KMS-11 (cell line): ENCODE measurements around the gene PLS1.
A peak's percentile ranks its signal among the peaks of the same experiment; 100 is the strongest.
"Not testable (repeated sequence)": the region's sequence is repeated elsewhere in the genome, so short reads cannot be mapped to it uniquely, and the experiment has no call there.

Experiments
- H2AFZ ChIP-seq: fragments of 200-600 bp; sonication (generic); 2 replicates; pipeline ENCODE4 v1.6.1; 2016; ENCODE audit warnings: antibody characterized with exemption, mixed run types, low read depth
- H3K27ac ChIP-seq: fragments of 200-600 bp; sonication (generic); 2 replicates; pipeline ENCODE4 v1.6.1; 2016; ENCODE audit warnings: mild to moderate bottlenecking, mixed run types
- H3K27me3 ChIP-seq: fragments of 200-600 bp; sonication (generic); 2 replicates; pipeline ENCODE4 v1.6.1; 2017; ENCODE audit warnings: mild to moderate bottlenecking, low read depth, mixed run types, moderate library complexity; ENCODE audit not compliant: insufficient read depth
- H3K36me3 ChIP-seq: fragments of 200-600 bp; sonication (generic); 2 replicates; pipeline ENCODE4 v1.6.1; 2017; ENCODE audit warnings: mild to moderate bottlenecking, mixed run types; ENCODE audit not compliant: insufficient read depth
- H3K4me1 ChIP-seq: fragments of 200-600 bp; sonication (generic); 2 replicates; pipeline ENCODE4 v1.6.1; 2016; ENCODE audit warnings: mild to moderate bottlenecking, low read depth, mixed run types; ENCODE audit not compliant: poor library complexity, severe bottlenecking
- H3K4me2 ChIP-seq: fragments of 200-600 bp; sonication (generic); 2 replicates; pipeline ENCODE4 v1.7.0; 2016; ENCODE audit warnings: mild to moderate bottlenecking, mixed run types
- H3K4me3 ChIP-seq: fragments of 200-600 bp; sonication (generic); IDR thresholded peaks from 2 replicates; pipeline ENCODE4 v1.6.1; 2017; ENCODE audit warnings: low read depth, low read length, mixed read lengths; ENCODE audit not compliant: insufficient read depth
- H3K79me2 ChIP-seq: fragments of 200-600 bp; sonication (generic); 2 replicates; pipeline ENCODE4 v1.6.1; 2016; ENCODE audit warnings: low read depth, mixed run types; ENCODE audit not compliant: insufficient read depth
- H3K9ac ChIP-seq: fragments of 200-600 bp; sonication (generic); 2 replicates; pipeline ENCODE4 v1.6.1; 2016; ENCODE audit warnings: mild to moderate bottlenecking, mixed run types
- H4K20me1 ChIP-seq: fragments of 200-600 bp; sonication (generic); 2 replicates; pipeline ENCODE4 v1.6.1; 2016; ENCODE audit warnings: mild to moderate bottlenecking, mixed run types; ENCODE audit not compliant: insufficient read depth
- TF ChIP-seq, protein P1 (sequence below): fragments of 200-600 bp; sonication (generic); conservative IDR thresholded peaks from 2 replicates; pipeline ENCODE4 v1.6.1; 2017; ENCODE audit warnings: low read depth, mild to moderate bottlenecking, antibody characterized with exemption, low read length, moderate library complexity, mixed read lengths

Gene PLS1

GRCh38 chr3:142580061-142580423 is 16.2 kb upstream of the PLS1 start:
- Histone ChIP-seq H3K4me3 (no peak overlapping the region), H2AFZ (peak overlapping the region; percentile 78; the same call in 1 of the 2 replicates), H3K36me3 (peaks cover 4% of the 10 kb centered on the region; the same call in 1 of the 2 replicates), H3K4me2 (no peak overlapping the region; the same call in 1 of the 2 replicates), H3K9ac (no peak overlapping the region), H4K20me1 (0 out of 2 replicates have a peak, but pooled peaks cover 3% of the 10 kb centered on the region), H3K27ac (no peak overlapping the region), H3K4me1 (peaks cover 28% of the 10 kb centered on the region), H3K79me2 (peaks cover 36% of the 10 kb centered on the region), H3K27me3 (no peaks in the 10 kb centered on the region)
- TF ChIP-seq, protein P1, sequence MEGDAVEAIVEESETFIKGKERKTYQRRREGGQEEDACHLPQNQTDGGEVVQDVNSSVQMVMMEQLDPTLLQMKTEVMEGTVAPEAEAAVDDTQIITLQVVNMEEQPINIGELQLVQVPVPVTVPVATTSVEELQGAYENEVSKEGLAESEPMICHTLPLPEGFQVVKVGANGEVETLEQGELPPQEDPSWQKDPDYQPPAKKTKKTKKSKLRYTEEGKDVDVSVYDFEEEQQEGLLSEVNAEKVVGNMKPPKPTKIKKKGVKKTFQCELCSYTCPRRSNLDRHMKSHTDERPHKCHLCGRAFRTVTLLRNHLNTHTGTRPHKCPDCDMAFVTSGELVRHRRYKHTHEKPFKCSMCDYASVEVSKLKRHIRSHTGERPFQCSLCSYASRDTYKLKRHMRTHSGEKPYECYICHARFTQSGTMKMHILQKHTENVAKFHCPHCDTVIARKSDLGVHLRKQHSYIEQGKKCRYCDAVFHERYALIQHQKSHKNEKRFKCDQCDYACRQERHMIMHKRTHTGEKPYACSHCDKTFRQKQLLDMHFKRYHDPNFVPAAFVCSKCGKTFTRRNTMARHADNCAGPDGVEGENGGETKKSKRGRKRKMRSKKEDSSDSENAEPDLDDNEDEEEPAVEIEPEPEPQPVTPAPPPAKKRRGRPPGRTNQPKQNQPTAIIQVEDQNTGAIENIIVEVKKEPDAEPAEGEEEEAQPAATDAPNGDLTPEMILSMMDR = no peak

DNA sequence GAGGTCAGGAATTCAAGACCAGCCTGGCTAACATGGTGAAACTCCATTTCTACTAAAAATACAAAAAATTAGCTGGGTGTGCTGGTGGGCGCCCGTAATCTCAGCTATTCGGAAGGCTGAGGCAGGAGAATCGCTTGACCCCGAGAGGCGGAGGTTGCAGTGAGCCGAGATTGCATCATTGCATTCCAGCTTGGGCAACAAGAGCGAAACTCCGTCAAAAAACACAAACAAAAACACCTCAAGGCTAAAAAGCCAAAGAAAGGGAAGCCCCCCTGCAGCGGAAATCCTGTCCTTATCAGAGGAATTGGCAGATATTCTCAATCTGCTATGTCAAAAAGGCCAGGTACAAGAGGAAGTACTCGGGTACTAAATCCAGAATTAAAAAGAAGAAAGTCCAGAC is 15.1 kb upstream of the PLS1 start:
- not testable (repeated sequence) for H3K4me3 ChIP-seq, H3K4me2 ChIP-seq, H3K36me3 ChIP-seq, H2AFZ ChIP-seq, H4K20me1 ChIP-seq, H3K27ac ChIP-seq, H3K9ac ChIP-seq, H3K27me3 ChIP-seq
- H3K79me2 ChIP-seq = peaks cover 25% of the 10 kb centered on the region
- peaks cover 21% of the 10 kb centered on the region for H3K4me1 ChIP-seq

- no peak overlapping the region for H2AFZ ChIP-seq
- H3K9ac ChIP-seq = no peak overlapping the region
These were observed 9.3 kb upstream of the PLS1 start for GRCh38 chr3:142586803-142587406.

DNA sequence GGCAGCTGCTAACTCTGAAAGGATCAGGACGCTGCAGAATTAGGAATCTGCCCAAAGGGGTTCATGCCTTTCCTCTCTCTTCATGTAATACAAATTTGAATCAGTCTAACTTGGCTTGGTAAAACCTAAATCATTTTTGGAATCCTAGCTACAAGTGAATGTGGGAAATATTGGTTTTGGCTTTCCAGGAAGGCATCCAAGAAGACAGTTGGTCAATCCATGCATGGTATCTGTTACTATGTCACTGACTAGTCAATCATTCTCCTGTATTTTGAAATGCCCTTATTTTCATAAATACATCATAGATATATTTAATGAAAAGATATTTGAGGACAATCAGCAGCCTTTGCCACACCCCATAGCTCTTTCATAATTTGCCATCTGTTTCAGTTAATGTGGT is 7.5 kb upstream of the PLS1 start:
- H3K27ac ChIP-seq = no peak overlapping the region
- no peaks in the 10 kb centered on the region for H3K27me3 ChIP-seq
- no peak overlapping the region for H3K4me2 ChIP-seq
- H3K36me3 ChIP-seq = no peaks in the 10 kb centered on the region
- no peak overlapping the region for H2AFZ ChIP-seq
- no peaks in the 10 kb centered on the region for H3K4me1 ChIP-seq
- TF ChIP-seq, protein P1 = no peak
- H3K4me3 ChIP-seq = no peak overlapping the region
- no peaks in the 10 kb centered on the region for H4K20me1 ChIP-seq
- no peak overlapping the region for H3K9ac ChIP-seq
- no peaks in the 10 kb centered on the region for H3K79me2 ChIP-seq

More at GRCh38 chr3:142586803-142587406, 9.3 kb upstream of the PLS1 start:
- H3K36me3 ChIP-seq = no peaks in the 10 kb centered on the region
- no peak overlapping the region for H3K4me2 ChIP-seq
- no peak overlapping the region for H3K27ac ChIP-seq
- no peaks in the 10 kb centered on the region for H3K4me1 ChIP-seq
- no peaks in the 10 kb centered on the region for H3K79me2 ChIP-seq
- H3K27me3 ChIP-seq = no peaks in the 10 kb centered on the region
- TF ChIP-seq, protein P1 = peak; percentile 72
- H3K4me3 ChIP-seq = no peak overlapping the region
- H4K20me1 ChIP-seq = no peaks in the 10 kb centered on the region

DNA sequence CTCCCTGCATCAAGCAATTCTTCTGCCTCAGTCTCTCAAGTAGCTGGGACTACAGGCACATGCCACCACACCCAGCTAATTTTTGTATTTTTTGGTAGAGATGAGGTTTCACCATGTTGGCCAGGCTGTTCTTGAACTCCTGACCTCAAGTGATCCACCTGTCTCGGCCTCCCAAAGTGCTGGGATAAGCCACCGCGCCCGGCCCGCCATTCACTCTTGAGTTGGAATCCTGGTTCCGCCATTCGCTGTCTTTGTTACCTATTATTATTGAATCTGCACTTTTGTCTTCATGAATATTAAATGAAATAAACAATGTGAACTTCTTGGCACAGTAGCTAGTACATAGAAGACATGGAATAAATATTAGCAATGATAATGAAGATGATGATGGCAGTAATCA is 3.9 kb upstream of the PLS1 start:
- not testable (repeated sequence) for H4K20me1 ChIP-seq, H3K4me3 ChIP-seq, H3K4me2 ChIP-seq, H3K27me3 ChIP-seq, H3K79me2 ChIP-seq, H3K27ac ChIP-seq, H2AFZ ChIP-seq, H3K9ac ChIP-seq, H3K4me1 ChIP-seq, H3K36me3 ChIP-seq
